GM10266 (cell line): ENCODE data around the gene PJA2.
"Not testable (repeated sequence)": the region's sequence is repeated elsewhere in the genome, so short reads cannot be mapped to it uniquely, and the experiment has no call there.

ENCODE experiments used
- DNase-seq: peaks from one replicate; pipeline ENCODE4 v3.0.0; 2012; ENCODE audit errors: extremely low spot score
- CTCF ChIP-seq: IDR thresholded peaks from 2 replicates; pipeline ENCODE4 v1.5.1; 2012; ENCODE audit warnings: mild to moderate bottlenecking, low read depth; ENCODE audit not compliant: control insufficient read depth, insufficient read depth; ENCODE audit errors: missing control alignments

PJA2 gene

GRCh38 chr5:109416882-109417281, 7.1 kb upstream of the PJA2 start:
- no peak for TF ChIP-seq CTCF
- DNase-seq = no peak

GRCh38 chr5:109413921-109414461, 4.2 kb upstream of the PJA2 start:
- DNase-seq = not testable (repeated sequence)

- TF ChIP-seq CTCF = no peak
- no peak for DNase-seq
Measured at GRCh38 chr5:109413458-109413857, 3.7 kb upstream of the PJA2 start.

DNA sequence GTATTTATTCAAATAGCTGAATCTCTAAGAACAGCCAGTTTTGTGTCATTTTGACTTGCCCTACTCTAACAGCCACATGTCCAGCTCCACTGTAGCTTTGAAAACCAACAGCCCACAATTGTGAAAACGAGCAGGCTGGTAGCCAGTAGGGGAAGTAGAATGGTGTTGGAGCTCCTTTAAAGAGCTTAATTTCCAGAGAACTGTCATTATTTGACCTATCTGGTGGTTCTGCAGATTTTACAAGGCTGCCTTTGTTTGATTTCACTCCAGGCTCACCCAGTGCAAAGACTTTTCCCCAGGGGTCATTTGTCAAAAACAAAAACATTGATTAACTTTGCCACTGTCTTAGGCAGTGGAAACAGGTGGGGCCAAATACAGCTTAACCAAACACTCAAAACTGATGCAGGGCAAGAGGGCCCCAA, 3.2 kb upstream of the PJA2 start:
- DNase-seq = no peak
- TF ChIP-seq CTCF = no peak

DNA sequence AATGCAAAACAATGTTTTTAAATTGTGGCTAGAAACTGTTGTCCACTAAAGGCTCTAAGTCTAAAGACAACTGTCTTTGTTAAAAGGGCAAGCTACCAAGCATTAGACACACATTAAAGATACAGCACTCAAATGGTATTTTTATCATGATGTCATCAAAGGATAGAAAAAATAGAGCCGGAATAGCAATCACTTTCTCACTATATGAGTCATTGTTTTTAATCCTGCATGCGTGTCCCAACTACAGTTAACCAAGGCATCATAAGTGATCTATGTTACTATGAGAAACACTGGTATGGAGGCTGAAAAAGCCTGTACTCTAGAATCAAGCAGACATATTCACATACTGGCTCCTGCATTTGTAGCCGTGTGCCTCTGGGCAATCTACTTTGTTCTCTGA, 1.9 kb upstream of the PJA2 start:
- no peak for TF ChIP-seq CTCF
- DNase-seq = no peak

GRCh38 chr5:109411149-109411514, 1.4 kb upstream of the PJA2 start:
- DNase-seq = no peak
- TF ChIP-seq CTCF = no peak

- TF ChIP-seq CTCF = no peak
- peak; percentile 23 for DNase-seq
Measured at GRCh38 chr5:109410389-109411148, 795 bp upstream of the PJA2 start.
